ENCODE results near the gene CFAP20DC.
"Not testable (repeated sequence)": the region's sequence is repeated elsewhere in the genome, so short reads cannot be mapped to it uniquely, and the experiment has no call there.

CFAP20DC gene

GRCh38 chr3:58725326-58725853 lies 324.4 kb downstream of the CFAP20DC start:
- no peak for DNase-seq

- no peak for DNase-seq
Measured at GRCh38 chr3:58724336-58724735, 325.5 kb downstream of the CFAP20DC start.

- DNase-seq: peak in 1 of 3 experiments; percentile 9
Measured at GRCh38 chr3:58723173-58723572, 326.7 kb downstream of the CFAP20DC start.

GRCh38 chr3:58722561-58722960 lies 327.3 kb downstream of the CFAP20DC start:
- DNase-seq: peak in 1 of 3 experiments; percentile 35

- DNase-seq: no peak
Measured at GRCh38 chr3:58720526-58720925, 329.3 kb downstream of the CFAP20DC start.

- no peak for DNase-seq
Measured at GRCh38 chr3:58719684-58720083, 330.1 kb downstream of the CFAP20DC start.

GRCh38 chr3:58713715-58714401 lies 336.0 kb downstream of the CFAP20DC start:
- no peak for DNase-seq

- no peak for DNase-seq
Measured at GRCh38 chr3:58711871-58712270, 338.0 kb downstream of the CFAP20DC start.

GRCh38 chr3:58708983-58709382 lies 340.8 kb downstream of the CFAP20DC start:
- DNase-seq: not testable (repeated sequence)

GRCh38 chr3:58708116-58708791 lies 341.6 kb downstream of the CFAP20DC start:
- DNase-seq: no peak

GRCh38 chr3:58707390-58707930 lies 342.4 kb downstream of the CFAP20DC start:
- DNase-seq: no peak

GRCh38 chr3:58706395-58707167 lies 343.2 kb downstream of the CFAP20DC start:
- no peak for DNase-seq

- DNase-seq: peak in 1 of 3 experiments; percentile 0
Measured at GRCh38 chr3:58704745-58705144, 345.1 kb downstream of the CFAP20DC start.

GRCh38 chr3:58704304-58704703 lies 345.5 kb downstream of the CFAP20DC start:
- DNase-seq: not testable (repeated sequence)

GRCh38 chr3:58698246-58698645 lies 351.6 kb downstream of the CFAP20DC start:
- no peak for DNase-seq

- no peak for DNase-seq
Measured at GRCh38 chr3:58697561-58697960, 352.3 kb downstream of the CFAP20DC start.

- DNase-seq: not testable (repeated sequence)
Measured at GRCh38 chr3:58696813-58697212, 353.0 kb downstream of the CFAP20DC start.

GRCh38 chr3:58696093-58696492 lies 353.7 kb downstream of the CFAP20DC start:
- no peak for DNase-seq

- DNase-seq: not testable (repeated sequence)
Measured at GRCh38 chr3:58695284-58695683, 354.5 kb downstream of the CFAP20DC start.

- no peak for DNase-seq
Measured at GRCh38 chr3:58693940-58694850, 355.6 kb downstream of the CFAP20DC start.

GRCh38 chr3:58692484-58692883 lies 357.3 kb downstream of the CFAP20DC start:
- DNase-seq: no peak

Data from NCI-H1417 (cell line).